Astrocyte of the cerebellum (primary cell): ENCODE data around the gene DPP6.

ENCODE experiments used
- DNase-seq: peaks from one replicate; pipeline ENCODE4 v3.0.0-alpha.2; 2011; ENCODE audit warnings: low read depth
- H3K4me3 ChIP-seq: 2 replicates; pipeline ENCODE4 v1.5.1; 2011; ENCODE audit warnings: mild to moderate bottlenecking, low read depth, low read length, moderate library complexity
- CTCF ChIP-seq: IDR thresholded peaks from 2 replicates; pipeline ENCODE4 v1.5.1; 2012; ENCODE audit warnings: low read length, low read depth, moderate library complexity, mild to moderate bottlenecking; ENCODE audit errors: missing control alignments
- in situ Hi-C: cut with HindIII; loops from 2 replicates; pipeline ENCODE4 v1.10.0; 2017; ENCODE audit warnings: low sequenced_read_pairs

DPP6 gene

DNA sequence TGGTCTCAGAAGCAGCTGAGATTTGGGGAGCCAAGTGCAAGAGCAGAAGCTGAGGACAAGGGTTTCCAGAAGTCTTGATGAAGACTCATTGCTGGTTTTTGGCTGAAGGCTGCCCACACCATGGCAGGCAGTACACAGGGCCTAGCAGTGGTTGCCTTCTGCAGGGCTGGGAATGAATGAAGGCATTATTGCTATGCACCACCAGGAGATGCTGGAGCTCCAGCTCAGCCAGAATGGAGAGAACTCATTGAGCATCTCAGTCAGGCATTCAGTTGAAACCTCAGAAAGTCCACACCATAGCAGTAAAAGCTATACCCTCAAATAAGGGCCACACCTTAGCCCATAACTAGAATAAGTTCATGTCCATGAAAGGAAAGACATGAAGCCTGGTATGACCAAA lies 190.5 kb downstream of the DPP6 start:
- in situ Hi-C loops, result no loop called here
- TF ChIP-seq CTCF, result no peak
- DNase-seq, result no peak
- no peak overlapping the region for H3K4me3 ChIP-seq

- no peak overlapping the region for H3K4me3 ChIP-seq
- TF ChIP-seq CTCF, result no peak
These were observed 199.8 kb downstream of the DPP6 start for GRCh38 chr7:154252046-154252445.

GRCh38 chr7:154253810-154254209 lies 201.6 kb downstream of the DPP6 start:
- TF ChIP-seq CTCF, result no peak
- no peak overlapping the region for H3K4me3 ChIP-seq
- in situ Hi-C loops, result no loop called here
- DNase-seq, result no peak

More at GRCh38 chr7:154252046-154252445, 199.8 kb downstream of the DPP6 start:
- DNase-seq, result no peak
- in situ Hi-C loops, result no loop called here

GRCh38 chr7:154255324-154255723 lies 203.1 kb downstream of the DPP6 start:
- H3K4me3 ChIP-seq, result no peak overlapping the region
- DNase-seq, result no peak
- in situ Hi-C loops, result no loop called here
- TF ChIP-seq CTCF, result no peak

- H3K4me3 ChIP-seq, result no peak overlapping the region
- no peak for DNase-seq
- no peak for TF ChIP-seq CTCF
- in situ Hi-C loops, result no loop called here
These were observed 204.0 kb downstream of the DPP6 start for GRCh38 chr7:154256150-154256549.

DNA sequence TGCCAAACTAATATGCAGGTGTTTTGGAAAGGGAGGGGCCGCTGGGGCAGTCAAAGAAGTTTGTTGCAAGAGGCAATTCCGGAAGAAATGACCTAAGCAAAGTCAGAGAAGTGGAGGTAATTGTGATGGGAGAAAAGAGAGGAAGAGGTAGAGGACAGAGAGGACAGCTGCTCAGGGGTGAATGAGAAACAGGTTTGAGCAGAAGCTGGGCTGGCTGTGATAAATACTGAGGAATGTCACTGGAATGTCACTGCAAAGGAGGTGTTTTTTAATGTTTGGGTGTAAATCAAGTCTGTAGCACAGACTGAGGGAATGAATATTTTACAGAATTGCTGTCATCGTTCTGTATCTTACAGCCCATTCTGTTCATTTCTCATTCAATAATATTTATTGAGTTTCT lies 207.2 kb downstream of the DPP6 start:
- no peak for DNase-seq
- no peak for TF ChIP-seq CTCF
- in situ Hi-C loops, result no loop called here
- H3K4me3 ChIP-seq, result no peak overlapping the region

GRCh38 chr7:154287356-154287755 lies 235.2 kb downstream of the DPP6 start:
- in situ Hi-C loops, result no loop called here
- no peak overlapping the region for H3K4me3 ChIP-seq
- TF ChIP-seq CTCF, result no peak
- DNase-seq, result no peak
